Frontal cortex (tissue), 4 donors: Measurements from ENCODE around the gene IGSF21. TPM values are rescaled to one million over a fixed set of nuclear protein-coding genes. Genes with fewer than 3 reads are reported as not detected.
"Not testable (repeated sequence)": the region's sequence is repeated elsewhere in the genome, so short reads cannot be mapped to it uniquely, and the experiment has no call there.

Source experiments
- DNase-seq, 2 donors: peaks; one replicate each; pipeline ENCODE4 v3.0.0; 2012; ENCODE audit warnings: low spot score in 2 of 2
- FAIRE-seq: peaks from 2 replicates; lab custom pipeline; 2012; peaks lifted over from hg19 to GRCh38; lab: Jason Lieb, UNC
- total RNA-seq: library from RNA; depleted of rRNA; stranded (reverse); fragments of >200 nt; gene quantifications from one replicate; pipeline ENCODE4 v1.2.3, GENCODE V29; 2014
- donor health status: control.
- donor health status: control.
- donor health status: control.

The IGSF21 gene
- total RNA-seq, 1 donor from 2014 or later, result 31.0 TPM

DNA sequence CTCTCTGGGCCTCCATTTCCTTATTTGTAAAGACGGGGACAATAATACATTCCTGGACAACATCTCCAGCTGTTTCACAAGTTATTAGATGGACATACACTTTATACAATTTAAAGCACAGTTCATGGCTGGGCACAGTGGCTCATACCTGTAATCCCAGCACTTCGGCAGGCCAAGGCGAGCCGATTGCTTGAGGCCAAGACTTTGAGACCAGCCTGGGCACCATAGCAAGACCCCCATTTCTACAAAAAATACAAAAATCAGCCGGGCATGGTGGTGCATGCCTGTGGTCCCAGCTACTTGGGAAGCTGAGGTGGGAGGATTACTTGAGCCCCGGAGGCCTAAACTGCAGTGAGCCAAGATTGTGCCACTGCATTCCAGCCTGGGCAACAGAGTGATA, 34.1 kb downstream of the IGSF21 start:
- DNase-seq (no peak), FAIRE-seq (no peak)

DNA sequence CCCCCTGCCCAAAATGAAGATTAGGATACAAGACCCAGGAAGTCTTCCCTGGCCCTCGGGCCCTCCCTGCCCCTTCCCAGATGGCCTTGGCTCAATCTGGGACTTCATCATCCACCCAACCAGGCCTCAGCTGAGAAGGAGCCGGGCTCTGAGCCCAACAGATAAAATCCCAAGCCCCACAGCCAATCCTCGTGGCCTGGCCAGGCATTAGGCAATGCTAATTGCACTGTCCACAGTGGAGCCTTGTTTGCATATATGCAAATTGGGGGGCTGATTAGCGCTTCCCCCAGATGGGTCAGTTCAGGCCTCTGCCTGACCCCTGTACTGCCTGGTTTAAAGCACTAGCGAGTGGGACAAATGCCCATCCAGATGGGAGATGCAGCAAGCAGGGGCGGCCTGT, 34.9 kb downstream of the IGSF21 start:
- no peak for FAIRE-seq
- no peak for DNase-seq

DNA sequence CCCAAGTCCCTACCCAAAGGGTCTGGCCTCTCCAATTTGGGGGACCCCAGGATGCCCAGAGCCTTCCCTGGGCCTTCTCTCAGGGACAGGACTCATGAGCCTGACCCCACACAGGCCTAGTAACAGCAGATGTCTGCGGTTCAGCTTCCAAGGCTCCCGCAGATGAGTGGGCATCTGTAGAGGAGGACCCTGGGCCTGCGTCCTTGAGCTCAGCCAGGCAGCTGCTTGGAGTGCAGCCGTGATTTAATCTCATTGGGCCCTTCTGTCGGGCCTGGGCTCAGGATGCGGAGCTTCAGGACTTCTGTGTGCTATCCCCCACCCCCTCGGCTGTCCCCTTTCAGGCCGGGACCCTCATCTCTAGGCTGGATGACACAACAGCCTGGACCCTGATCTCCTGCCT, 35.4 kb downstream of the IGSF21 start:
- FAIRE-seq, result no peak
- no peak for DNase-seq

DNA sequence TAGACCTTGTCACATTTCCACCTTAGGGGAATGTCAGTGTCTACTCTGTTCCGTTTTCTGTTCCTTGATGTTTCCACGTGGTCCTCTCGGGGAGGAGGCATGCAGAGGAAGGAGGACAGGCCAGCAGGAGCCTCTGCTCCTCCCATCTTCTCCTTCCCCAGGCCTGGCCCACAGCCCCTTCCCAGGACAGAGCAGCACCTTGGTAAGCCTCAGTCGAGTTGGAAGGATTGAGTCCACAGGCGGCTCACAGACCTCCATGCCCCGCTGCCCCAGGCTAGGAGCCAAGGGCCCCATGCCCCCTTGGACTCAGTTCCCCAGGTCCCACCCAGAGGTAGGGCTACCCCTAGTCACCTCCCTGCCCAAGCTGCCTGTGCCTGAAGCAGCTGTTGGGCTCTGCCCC, 36.5 kb downstream of the IGSF21 start:
- DNase-seq, result no peak
- no peak for FAIRE-seq

DNA sequence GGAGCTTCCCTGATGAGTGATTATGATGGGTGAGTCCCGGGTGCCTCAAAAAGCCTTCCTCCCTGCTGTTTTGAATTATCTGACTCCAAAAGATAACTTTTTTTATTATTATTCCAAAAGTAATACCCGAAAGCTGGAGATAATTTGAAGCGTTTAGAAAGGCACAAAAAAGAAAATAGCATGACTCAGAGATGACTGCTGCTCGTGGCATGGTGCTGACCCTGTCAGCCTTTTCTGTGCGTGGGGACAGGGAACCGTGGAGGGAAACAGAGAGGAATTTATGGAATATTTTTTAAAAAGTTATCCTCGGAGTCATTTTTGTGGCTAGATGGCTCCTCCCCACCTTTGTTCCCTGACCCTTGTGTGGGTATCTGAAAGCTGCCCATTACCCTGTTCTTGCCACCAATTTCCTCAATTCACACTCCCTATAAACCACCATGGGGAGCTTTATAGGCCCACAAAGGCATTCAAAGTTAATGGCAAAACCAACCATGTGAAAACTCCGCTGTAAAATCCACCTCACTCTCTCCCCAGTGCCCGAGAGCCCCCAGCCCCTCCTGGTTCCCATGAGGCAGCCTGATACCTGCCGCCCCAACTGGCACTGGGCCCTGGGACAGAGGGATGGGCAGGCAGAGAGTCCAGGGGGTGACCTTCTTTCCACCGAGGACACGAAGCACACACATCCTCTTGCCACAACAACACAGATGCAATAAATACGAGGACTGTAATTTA, 37.5 kb downstream of the IGSF21 start:
- DNase-seq (no peak), FAIRE-seq (no peak)

DNA sequence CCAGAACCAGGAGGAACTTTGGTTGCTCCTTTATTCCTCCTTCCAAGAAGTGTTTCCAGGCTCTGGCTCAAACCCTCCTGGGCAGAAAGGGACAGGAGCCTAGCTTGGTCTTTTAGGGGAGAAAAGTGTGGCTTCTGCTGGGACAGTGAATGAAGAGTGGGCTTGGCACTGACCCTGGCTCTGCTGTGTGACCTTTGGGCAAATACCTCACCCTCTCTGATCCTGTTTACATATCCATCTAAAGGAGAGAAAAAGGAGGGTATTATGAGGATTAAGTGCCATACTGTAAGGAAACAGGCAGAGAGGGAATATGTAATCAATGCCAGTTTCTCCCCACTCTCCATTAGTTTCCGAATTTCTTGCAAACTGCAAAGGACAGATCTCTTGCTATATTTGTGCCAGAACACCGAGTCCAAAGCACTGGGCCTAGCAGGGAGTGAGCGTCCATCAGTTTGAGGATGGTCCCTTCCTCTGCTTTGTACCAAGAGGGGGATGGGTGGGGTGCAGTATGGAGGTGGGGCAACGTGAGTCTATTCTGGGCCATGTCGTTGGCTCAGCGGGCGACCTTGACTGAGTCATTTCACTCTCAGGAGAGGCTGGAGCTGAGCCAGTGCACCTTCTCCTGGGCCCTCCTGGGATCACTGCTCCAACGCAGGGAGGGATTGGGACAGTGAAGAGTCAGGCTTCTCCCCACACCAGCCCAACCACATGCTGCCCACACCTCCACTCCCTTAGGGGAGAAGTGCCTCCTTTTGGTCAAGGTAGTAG, 38.4 kb downstream of the IGSF21 start:
- no peak for FAIRE-seq
- DNase-seq, result no peak

DNA sequence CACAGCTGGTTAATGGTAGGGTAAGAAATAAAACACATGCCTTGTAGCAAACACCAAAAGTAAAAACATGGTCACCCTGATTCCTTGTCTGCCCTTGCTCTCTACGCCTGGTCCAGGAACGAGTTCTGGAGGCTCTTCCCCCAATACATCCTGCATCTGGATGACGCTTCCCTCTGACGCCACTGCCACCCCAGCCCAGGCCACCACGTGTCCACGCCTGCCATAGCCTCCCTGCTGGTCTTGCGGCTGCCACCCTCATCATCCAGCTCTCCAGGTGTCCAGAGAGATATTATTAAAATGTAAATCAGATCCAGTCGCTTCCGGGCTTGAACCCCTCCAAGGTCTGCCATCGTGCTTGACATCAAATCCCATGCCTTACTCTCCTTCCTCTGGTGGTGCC, 39.3 kb downstream of the IGSF21 start:
- FAIRE-seq, result no peak
- DNase-seq, result no peak

DNA sequence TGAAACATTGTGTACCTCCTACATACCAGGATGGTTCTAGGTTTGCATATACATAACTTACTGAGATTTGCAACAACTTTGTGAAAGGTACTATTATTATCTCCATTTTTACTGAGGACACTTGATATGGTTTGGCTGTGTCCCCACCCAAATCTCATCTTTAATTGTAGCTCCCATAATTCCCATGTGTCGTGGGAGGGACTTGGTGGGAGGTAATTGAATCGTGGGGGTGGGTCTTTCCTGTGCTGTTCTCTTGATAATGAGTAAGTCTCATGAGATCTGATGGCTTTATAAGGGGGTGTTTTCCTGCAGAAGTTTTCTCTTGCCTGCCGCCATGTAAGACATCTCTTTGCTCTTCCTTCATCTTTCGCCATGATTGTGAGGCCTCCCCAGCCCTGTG, 40.1 kb downstream of the IGSF21 start:
- FAIRE-seq (no peak), DNase-seq (no peak)

DNA sequence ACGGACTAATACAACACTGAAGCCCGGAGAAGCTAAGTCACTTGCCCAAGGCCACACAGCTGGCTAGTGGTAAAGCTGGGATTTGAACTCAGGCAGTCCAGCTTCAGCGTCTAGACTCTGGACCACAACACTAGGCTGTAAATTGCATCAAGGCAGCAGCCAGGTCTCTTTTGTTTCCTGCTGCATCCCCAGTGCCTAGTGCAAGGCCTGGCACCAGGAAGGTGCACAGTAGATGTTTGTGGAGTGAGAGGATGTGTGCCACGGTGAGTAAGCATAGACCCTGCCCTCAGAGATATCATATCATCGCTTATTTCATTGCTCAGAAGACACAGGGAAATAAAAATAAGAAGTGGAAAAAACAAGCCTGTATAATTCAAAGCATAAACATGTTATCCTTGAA, 40.9 kb downstream of the IGSF21 start:
- no peak for FAIRE-seq
- no peak for DNase-seq

DNA sequence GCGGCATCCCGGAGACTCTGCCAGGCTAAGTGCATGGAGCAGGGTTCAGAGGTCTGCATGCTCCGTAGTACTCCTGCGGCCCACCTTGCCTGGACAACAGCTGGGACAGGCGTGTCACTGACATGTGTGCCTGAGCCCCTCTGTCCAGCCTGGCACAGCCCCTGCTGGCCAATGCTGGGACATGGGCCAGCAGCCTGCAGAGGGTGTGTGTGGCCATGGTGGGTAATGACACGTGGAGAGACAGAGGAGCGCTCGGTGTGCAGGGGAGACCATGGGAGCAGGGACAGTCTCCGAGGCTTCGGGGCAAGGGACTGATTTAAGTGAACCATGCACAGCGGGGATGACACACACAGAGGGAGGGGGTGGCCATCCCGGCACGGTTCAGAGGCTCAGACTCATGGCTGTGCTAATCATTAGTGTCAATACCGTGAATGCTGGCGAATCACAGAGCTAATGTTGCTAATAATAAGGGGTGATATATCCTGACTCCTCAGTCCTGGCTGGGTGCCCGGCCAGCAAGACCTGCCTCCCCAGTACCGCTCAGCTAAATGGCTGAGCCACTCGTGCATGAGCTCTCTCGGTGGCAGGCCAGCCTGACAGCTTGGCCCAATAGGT, 41.5 kb downstream of the IGSF21 start:
- no peak for DNase-seq
- FAIRE-seq, result no peak

DNA sequence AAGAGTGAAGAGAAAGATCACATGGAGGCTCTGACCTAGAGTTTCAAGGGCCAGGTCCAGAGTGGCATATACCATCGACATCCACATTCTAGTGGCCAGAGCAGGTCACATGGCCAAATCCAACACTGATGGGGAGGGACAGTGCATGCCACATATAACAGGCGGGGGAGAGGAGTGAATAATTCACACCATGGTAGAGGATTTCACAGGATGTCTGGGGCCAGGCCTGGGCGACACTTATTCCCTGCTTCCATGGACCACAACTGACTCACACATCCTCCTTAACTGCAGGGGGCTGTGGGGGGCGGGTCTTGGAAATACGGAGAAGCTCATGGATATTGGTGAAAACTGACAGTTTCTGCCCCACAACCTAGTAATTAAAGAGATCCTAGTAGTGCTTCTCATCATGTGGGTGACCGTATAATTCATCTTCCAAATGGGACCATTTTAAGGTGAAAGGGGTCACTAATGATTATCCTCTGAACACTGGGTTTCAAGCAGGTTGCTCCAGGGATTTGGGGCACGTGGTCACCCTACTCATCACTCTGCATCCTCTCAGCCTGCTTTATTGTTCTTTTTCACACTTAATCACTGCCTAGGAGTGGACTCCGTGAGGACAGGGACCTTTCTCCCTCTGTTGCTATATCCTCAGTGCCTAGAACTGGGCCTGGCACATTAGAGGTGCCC, 44.0 kb downstream of the IGSF21 start:
- FAIRE-seq (no peak), DNase-seq (no peak)

DNA sequence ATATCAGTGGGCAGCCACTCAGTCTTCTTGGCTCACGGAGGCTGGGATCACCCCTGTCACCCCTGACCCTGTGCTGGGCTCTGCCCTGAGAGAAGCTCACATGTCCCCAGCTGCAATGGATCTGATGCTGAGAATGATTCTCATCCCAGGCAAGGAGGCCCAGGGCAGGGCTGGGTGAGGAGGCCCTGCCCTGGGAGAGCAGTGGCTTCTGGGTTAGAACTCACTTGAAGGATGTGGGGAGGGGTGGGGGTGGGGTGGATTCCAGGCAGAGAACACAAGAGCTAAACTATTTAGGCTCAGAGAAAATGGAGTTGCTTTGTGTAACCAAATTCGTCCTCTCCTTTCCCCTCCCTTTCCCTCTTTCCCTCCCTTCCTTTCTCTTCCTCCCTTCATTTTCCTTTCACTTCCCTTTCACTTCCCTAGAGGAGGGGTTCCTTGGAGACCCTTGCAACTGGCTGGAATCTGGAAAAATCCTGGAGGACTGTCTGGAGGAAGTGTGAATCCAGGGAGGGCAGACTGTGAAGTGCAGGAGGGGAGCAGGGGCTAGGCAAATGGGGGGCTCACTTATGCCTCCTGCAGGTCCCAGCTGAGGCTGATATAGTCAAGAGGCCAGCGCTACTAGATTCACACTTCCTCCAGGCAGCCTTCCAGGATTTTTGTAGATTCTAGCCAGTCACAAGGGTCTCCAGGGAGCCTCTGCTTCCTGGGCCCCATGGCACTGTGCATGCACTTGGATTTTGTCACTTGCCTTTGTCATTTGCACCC, 47.0 kb downstream of the IGSF21 start:
- no peak for FAIRE-seq
- no peak for DNase-seq

DNA sequence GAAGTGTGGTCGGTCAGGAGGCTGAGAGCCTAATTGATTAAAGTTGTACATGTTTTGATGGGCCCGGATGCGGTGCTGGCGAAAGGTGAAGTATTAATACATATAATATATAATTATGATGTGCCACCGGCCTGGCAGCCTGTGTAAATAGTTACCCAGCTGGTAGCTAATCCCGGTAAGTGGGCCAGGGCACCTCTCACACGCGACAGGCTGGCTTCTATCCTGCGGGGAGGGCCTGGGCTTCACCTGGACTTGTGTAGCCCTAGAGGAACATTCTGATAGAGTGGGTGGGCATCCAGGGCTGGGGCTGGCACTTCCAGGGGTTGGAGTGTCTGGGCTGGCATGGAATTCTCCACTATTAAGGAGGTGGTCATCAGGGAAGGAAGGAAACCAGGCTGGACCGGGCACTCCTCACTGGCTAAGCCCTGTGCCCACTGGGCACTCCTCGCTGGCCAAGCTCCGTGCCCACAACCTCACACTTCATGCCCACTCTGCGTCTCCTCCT, 48.3 kb downstream of the IGSF21 start:
- FAIRE-seq (no peak), DNase-seq (no peak)

DNA sequence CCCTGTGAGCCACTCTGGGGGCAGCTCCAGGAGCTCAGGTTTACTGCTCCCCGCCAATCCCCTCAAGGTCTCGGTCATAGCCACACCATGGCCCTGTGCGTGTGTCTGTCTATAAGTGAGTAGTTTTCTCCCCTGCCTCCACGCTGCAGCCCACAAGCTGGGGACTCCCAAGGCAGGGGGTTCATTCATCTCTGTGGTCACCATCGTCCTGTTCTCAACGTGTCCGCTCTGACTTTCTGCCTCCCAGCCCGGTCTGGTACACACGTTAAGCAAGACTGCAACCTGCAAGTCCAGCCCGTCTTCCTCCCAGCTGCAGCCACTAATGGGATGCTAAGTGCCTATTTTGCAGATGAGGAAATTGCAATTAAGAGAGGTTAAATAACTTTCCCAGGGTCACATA, 49.8 kb downstream of the IGSF21 start:
- no peak for DNase-seq
- FAIRE-seq, result no peak

DNA sequence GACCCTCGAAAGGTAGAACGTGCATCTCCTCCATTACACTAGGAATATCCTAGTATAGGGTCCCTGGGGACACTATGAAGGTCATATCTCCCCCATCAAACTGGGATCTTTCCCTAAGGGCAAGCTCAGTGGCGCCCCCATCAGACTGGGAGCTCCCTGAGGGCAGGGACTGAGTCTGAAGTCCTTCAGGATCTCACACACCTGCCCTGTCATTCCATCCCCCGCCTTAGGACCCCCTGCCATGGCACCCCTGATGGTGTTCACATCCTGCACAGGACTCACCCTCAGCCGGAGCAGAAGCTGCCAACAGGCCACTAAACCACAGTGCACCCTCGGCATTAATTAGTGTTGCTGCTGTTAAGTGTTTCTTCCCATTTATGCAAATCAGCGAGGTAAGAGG, 50.4 kb downstream of the IGSF21 start:
- FAIRE-seq (no peak), DNase-seq (no peak)

DNA sequence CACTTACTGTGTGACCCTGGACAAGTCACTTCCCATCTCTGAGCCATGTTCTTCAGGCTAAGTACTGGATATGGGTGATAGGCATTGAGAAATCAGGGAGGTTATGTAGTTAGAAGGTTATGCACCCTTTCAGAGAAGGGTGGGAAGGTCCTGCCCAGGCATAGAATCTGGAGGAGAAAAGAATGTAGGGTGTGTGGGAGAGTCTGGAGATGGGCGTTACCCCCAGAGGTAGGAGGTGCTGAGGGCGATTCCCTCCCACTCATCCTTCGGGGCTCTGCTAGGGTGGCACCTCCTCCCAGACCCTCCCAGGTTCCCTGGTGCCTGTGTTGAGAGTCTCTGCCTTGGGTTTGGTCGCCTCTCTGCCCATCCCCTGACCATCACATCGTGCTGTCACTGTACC, 51.1 kb downstream of the IGSF21 start:
- DNase-seq (no peak), FAIRE-seq (no peak)

DNA sequence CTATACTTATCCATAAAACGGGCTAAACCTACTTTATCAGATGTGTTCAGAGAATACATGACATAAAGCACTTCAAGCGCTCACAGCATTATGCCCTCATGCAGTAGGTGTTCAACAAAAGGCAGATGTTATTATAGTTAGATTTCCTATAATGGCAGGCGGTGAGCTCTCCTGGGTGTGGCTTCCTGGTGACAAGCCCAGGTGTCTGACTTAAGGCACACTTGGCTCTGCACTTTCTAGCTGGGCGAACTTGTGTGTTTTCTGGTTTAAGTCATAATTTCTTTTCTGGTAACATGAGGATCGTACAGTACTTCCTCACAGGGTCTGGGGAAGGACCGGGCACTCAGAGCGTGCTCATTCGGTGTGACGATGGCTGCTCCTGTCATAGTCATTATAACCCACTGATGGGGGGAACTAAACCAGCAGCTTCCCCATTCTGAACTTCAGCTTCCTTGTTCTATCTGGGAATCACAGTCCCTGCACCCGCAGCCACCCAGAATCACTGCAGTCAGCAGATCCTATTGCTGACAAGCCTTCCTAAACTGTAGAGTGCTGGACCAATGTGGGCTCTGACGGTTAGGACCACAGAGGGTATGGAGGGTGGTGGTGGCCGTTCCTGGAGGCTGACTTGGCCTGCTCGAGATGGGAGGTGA, 52.8 kb downstream of the IGSF21 start:
- DNase-seq (no peak), FAIRE-seq (no peak)

DNA sequence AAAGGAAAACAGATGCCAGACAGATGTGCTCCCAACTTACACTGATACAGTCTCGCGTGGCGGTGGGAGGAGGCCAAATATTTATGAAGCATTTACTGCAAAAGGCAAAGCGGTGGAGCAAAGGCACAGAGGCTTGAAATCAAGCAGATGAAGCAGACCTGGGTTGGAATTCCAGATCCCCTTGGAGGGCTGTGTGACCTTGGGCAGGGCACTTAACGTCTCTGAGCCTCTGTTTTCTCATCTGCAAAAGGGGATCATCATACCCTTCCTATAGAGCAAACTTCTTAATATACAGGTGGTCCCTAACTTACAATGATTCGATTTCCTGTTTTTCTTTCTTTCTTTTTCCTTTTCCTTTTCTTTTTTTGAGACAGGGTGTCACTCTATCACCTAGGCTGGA, 54.1 kb downstream of the IGSF21 start:
- FAIRE-seq, result no peak
- no peak for DNase-seq

DNA sequence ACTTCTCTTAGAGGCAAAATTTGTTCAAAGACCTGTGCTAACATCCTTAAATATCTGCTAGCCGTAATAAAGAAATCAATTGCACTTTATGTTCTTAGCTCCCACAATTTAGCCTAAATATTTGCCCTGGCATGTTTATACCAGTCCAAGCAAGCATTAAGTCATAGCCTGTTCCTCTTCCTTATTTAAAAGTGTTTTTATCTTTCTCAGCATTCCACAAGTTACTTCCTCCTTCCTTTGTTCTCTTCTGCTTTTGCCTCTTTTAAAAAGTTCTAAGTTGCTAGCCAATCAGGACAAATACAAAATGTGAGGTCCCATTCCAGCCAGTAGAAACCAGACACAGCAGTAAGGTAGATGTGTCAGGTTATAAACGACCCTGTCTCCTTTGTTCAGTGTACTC, 58.0 kb downstream of the IGSF21 start:
- FAIRE-seq, DNase-seq: not testable (repeated sequence)
